ENCODE data around the gene GLRX5.

GLRX5 gene

DNA sequence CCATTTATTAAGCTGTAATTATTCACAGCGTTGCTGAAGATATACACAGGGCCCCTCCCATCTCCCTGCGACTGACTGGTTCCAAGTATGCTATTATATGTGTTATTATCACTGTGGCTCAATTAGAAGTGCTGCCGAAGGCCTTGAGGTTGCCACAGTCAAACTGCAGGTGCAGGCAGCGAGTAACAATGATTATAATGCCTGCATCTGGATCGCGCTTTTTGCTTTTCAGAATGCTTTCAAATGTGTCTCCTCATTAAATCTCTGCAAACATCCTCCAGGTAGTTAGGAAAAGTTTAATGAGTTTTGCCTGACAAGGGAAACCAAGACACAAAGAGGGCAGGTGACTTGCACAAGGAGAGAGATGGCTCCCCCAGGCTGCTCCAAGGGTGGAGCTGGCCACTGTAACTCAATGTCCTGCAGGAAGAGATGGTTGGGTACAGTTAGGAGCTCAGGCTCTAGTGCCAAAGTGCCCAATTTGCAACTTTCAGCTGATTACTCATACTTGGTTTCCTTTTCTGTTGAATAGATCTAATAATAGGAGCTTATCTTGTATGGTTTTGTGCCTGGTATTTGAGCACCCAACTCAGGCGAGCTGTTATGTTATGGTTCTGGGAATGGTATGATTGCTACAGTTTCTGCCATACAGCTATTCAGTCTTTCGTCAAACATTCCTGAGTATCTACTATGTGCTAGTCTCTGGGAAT, 16.7 kb upstream of the GLRX5 start:
- no peak for DNase-seq (ENCODE audit: low spot score)

DNA sequence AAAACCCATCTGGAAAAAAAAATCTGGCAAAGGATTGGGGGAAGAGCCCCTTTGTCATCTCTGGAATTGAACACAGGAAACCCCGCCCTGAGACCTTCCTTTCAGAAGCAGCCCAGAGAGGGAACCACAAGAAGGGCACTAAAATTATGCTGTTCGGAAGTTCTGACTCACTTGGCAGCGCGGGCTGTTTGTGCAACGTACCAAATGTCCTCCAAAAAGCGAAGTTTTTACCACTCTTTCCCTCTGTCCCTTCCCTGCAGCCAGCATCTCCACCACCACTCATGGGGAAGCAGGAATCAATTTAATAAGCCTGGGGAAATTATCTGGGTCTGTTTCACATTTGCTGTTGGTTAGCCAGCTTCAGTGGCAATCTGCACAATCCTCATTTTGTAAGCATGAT, 15.2 kb upstream of the GLRX5 start:
- no peak for DNase-seq (ENCODE audit: low spot score)

DNA sequence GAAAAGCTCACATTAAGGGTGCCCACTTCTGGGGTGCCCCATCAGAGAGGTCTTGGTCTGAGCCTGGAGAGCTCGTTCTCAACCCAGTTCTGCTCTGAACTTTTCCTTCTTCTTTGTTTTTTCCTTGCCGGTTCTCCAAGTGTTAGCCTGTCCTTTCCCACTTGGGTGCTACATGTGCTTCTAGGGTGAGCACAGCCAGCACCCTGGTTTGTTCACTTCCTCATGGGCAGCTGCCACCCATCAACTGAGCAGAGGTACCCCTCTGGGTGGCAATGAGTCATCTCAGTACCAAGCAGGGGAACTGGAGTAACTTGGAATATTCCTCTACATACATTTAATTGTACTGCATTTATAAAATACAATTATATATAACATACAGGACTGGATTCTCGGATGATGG, 14.5 kb upstream of the GLRX5 start:
- no peak for DNase-seq (ENCODE audit: low spot score)

DNA sequence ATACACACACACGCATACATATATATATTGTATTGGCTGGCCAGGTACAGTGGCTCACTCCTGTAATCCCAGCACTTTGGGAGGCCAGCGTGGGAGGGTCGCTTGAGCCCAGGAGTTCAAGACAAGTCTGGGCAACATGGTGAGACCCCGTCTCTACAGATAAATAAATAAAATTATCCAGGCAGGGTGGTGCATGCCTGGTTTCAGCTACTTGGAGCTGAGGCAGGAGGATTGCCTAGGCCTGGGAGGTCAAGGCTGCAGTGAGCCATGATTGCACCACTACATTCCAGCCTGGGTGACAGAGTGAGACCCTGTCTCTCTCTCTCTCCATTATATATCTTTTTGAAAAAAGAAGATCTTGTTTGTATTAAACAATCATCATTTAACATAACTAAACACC, 13.8 kb upstream of the GLRX5 start:
- no peak for DNase-seq (ENCODE audit: low spot score)

- DNase-seq (ENCODE audit: low spot score), result no peak
Observed at GRCh38 chr14:95522116-95522515, 12.7 kb upstream of the GLRX5 start.

DNA sequence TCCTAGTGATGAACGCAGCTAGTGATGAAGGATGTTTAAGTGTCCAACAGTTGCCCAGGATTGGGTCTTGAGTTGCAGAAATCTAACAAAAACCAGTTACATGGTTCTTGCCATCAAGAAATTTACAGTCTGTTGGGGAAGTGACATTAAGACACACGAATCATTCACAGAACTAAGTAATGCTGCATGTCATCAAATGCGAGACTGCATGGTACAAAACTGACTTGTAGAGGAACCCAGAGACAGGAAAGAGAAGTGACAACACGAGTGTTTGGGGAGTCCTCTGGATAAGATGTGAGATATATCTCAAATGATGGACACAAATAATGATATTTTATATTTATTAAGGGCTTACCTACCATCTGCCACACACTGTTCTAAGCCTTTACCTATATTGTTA, 12.3 kb upstream of the GLRX5 start:
- no peak for DNase-seq (ENCODE audit: low spot score)

GRCh38 chr14:95523051-95523814, 11.6 kb upstream of the GLRX5 start:
- no peak for DNase-seq (ENCODE audit: low spot score)

- DNase-seq (ENCODE audit: low spot score), result no peak
Observed at GRCh38 chr14:95523815-95524448, 10.9 kb upstream of the GLRX5 start.

DNA sequence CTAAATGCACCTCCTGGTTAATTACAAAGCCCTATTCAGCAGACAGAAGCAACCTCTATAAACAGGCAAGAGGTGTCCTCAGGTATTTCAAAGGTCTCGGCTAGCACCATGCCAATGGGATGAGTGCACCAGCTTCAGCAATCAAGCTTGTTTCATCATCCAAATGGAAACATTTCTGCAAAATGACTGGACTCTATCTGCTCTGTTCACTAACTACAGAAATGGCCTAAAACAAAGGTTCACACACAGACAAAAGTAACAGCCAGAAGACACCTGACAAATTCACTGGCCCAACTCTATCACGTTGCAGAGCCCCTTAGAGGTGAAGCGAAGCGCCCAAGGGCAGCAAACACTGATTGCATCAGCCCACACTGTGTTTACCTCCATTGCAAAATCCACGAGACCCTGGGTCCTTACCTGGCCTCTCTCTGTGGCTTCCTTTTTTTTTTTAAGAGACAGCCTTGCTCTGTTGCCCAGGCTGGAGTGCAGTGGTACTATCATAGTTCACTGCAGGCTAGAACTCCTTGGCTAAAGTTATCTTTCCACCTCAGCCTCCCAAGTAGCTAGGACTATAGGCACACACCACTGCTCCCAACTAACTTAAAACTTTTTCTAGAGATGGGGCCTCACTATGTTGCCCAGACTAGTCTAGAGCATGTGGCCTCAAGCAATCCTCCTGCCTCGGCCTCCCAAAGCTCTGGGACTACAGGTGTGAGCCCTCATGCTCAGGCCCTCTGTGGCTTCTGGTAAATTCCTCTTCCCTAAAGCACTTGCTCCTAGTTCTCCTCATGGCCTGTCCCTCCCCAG, 9.9 kb upstream of the GLRX5 start:
- DNase-seq (ENCODE audit: low spot score), result no peak

- DNase-seq (ENCODE audit: low spot score), result no peak
Observed at GRCh38 chr14:95525999-95526398, 8.9 kb upstream of the GLRX5 start.

- no peak for DNase-seq (ENCODE audit: low spot score)
Observed at GRCh38 chr14:95526483-95527386, 8.1 kb upstream of the GLRX5 start.

- DNase-seq (ENCODE audit: low spot score), result no peak
Observed at GRCh38 chr14:95527387-95528002, 7.4 kb upstream of the GLRX5 start.

DNA sequence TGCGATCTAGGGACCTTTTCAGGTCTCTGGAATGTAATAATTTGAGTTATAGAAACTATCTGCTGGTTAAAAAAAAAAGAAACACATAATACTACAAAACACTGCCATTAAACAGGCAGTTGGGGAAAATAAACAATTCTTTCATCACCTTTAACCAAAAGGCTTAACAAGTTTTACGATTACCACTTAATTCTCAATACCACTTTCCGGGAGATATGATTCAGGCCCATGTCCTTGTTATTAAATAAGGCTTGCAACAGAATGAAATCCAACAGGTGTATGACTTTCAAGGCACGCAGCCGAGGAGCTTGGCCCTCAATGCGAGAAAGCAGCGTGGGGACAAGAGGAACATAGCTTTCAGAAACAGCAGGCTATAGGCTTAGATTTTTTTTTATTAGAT, 5.6 kb upstream of the GLRX5 start:
- DNase-seq (ENCODE audit: low spot score), result no peak

- DNase-seq (ENCODE audit: low spot score), result no peak
Observed at GRCh38 chr14:95530473-95531276, 4.2 kb upstream of the GLRX5 start.

DNA sequence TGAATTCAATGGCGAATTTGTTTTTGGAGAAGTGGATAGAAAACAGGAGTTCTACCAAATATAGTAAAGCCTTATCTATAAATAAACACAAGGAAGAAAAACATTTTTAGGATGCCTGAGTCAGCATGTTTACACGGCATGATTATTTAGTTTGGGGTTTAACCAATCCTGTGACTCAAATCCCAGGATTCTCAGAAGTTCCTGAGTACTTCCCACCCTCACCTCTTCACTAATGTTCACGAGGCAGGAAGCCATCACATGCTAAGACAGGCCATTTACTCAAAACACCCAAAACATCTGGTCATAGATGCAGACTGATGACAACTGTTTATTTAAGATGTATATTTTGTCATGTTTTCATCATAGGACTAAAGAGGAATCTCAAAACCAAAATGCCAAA, 3.4 kb upstream of the GLRX5 start:
- DNase-seq (ENCODE audit: low spot score), result no peak

DNA sequence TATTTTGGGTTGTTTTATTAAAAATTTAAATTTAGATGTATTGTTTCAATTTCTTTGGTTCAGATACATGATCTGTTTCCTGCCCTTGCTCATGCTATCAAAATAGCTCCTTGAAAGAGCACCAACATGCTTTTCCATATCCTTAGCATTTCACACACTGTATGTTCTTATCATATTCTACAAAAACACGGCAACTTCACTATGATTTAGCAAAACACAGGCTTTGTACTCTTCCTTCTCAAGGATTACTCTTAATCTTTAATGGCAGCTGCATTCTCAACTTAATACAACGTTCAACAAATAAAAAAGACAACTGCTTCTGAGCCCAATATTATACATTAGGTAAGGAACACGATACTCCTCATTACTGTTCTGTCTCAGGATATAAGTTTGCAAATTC, 2.9 kb upstream of the GLRX5 start:
- DNase-seq (ENCODE audit: low spot score), result no peak

DNA sequence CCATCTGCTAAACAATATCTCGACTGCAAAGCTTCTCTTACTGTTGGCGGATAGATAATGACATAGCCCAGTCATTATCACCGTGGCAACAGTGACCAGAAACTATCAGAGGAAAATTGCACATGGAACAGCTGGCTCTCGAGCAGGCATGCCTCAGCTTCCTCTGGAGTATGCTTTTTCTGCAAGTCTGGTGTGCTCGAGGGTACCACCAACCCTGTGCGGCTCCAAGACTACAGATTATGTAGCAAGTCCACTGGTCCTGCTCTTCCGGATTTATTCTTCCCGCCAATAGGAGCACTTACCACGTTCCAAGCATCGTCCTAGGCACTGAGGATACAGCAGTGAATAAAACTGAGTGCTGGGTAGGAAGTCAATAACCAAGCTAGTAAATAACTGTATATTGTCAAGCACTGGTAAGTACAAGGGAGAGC, 1.4 kb upstream of the GLRX5 start:
- peak; percentile 59 for DNase-seq (ENCODE audit: low spot score)

DNA sequence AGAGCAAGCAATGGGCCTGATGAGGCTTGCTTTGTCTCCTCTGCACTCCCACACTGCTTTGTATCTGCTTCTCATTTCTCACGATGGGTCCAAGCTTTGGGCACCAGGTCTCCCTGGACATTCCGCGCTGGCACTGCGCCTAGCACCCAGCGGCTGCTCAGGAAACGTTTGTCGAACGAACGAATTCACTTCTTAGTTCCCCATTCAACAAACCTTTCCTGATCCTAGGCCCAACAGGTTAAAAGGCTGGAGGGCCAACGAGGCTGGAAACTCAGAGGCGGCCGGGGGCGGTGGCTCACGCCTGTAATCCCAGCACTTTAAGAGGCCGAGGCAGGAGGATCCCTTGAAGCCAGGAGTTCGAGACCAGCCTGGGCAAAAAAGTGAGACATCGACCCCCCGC, 1.0 kb upstream of the GLRX5 start:
- DNase-seq (ENCODE audit: low spot score), result no peak

DNA sequence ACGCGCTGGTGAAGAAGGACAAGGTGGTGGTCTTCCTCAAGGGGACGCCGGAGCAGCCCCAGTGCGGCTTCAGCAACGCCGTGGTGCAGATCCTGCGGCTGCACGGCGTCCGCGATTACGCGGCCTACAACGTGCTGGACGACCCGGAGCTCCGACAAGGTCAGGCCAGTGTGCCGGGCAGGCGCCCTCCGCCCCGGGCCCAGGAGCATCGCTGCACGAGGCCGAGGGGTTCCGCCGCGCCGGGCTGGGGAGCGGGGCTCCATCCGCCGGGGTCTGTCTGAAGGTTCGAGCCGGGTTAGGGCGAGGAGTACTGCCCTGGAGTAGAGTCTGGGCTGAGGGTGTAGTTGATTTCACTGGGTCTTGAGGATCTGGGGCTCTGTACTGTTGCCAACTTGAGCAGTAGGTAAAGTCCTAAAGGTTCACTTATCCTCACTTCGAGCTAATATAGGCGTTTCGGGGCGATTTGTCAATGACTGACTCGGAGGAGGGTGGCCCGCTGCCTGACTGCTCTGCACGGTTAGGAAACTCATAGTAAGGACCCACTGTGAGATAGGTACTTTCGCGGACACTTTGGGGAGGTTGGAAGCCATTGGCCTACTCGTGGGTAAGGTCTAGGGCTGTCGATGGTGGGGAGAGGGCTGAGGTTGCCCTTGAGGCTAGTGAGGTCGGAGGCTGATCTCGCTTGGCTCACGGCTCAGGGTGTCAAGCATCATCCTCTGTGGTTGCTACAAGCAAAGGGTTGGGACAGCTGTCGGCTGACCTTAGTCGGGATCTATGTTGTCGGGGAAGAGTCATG, 574 bp downstream of the GLRX5 start:
- DNase-seq (ENCODE audit: low spot score), result no peak
